Measurements from ENCODE around the gene SULT1C2. TPM values are rescaled to one million over a fixed set of nuclear protein-coding genes. Genes with fewer than 3 reads are reported as not detected.

SULT1C2 gene
- total and polyA plus RNA-seq, 4 experiments from 2014 or later, result 0.06 to 0.23 TPM; not detected in 2

DNA sequence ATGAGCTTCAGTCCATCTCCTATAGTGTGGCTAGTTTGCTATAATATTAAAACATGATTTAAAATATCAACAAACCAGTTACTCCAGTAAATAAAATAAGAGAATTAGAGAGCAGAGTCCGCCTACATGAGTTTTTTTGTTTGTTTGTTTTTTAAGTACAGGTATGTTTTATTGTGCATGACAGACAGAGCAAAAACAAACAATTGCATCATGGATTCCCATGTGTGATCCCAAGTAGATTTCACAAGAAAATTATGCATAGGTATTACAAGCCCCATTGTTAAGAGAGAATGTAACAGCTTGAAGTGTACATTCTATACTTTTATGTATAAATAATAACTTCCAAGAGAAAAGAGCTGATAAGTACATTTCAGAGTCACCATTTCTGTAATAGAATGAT is 27.9 kb upstream of the SULT1C2 start:
- CTCF ChIA-PET (ENCODE audit: partially characterized antibody), result no interaction called here
- Histone ChIP-seq H3K9me3 (ENCODE audit: control insufficient read depth in 1 of 2, low read length in 2 of 2) (no peaks in the 10 kb centered on the region), H3K27me3 (ENCODE audit: insufficient read depth, low read length) (no peaks in the 10 kb centered on the region), H3K4me3 (ENCODE audit: low read length in 2 of 2) (no peak overlapping the region), H3K27ac (ENCODE audit: low read depth, low read length) (no peak overlapping the region), H3K4me1 (ENCODE audit: insufficient read depth, low read length) (no peaks in the 10 kb centered on the region), H3K36me3 (ENCODE audit: insufficient read depth, low read length) (no peaks in the 10 kb centered on the region)
- no peak overlapping the region for H3K27ac Mint-ChIP-seq
- peaks cover 0 to 1% (median 0%) of the 10 kb centered on the region in 8 donors for H3K9me3 Mint-ChIP-seq
- H3K4me1 Mint-ChIP-seq, result no peaks in the 10 kb centered on the region
- no peaks in the 10 kb centered on the region for H3K36me3 Mint-ChIP-seq
- POLR2A ChIA-PET (ENCODE audit: partially characterized antibody), result no interaction called here
- no peak for DNase-seq
- H3K27me3 Mint-ChIP-seq, result peaks cover 3 to 5% of the 10 kb centered on the region in 2 donors
- no peak overlapping the region for H3K4me3 Mint-ChIP-seq
- intact Hi-C loops (cut with micrococcal nuclease), result no loop called here

DNA sequence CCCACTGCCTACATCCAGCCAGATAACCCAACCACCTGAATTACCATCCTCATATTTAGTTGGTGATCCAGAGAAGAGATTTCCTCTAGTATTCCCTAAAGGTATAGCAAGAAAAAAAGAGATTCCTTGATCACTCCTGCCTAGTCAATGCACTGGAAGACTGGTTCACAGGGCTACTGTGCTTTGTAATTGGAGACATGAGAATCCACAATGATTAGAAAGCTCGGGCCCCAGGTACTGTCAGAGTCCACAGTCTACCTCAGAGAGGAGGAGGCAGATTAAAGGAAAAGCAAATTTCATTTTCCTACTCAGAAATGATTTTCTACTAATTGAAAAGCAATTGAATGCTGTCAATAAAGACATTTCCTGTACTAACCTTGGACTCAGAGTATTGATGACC is 26.7 kb upstream of the SULT1C2 start:
- Histone ChIP-seq H3K27ac (ENCODE audit: low read depth, low read length) (no peak overlapping the region), H3K27me3 (ENCODE audit: insufficient read depth, low read length) (no peaks in the 10 kb centered on the region), H3K4me1 (ENCODE audit: insufficient read depth, low read length) (no peaks in the 10 kb centered on the region), H3K4me3 (ENCODE audit: low read length in 2 of 2) (no peak overlapping the region), H3K36me3 (ENCODE audit: insufficient read depth, low read length) (no peaks in the 10 kb centered on the region), H3K9me3 (ENCODE audit: control insufficient read depth in 1 of 2, low read length in 2 of 2) (no peaks in the 10 kb centered on the region)
- POLR2A ChIA-PET (ENCODE audit: partially characterized antibody), result no interaction called here
- peaks cover 3 to 7% of the 10 kb centered on the region in 2 donors for H3K27me3 Mint-ChIP-seq
- intact Hi-C loops (cut with micrococcal nuclease), result no loop called here
- CTCF ChIA-PET (ENCODE audit: partially characterized antibody), result no interaction called here
- no peak overlapping the region for H3K27ac Mint-ChIP-seq
- H3K36me3 Mint-ChIP-seq, result no peaks in the 10 kb centered on the region
- peaks cover 0 to 1% (median 0%) of the 10 kb centered on the region in 8 donors for H3K9me3 Mint-ChIP-seq
- no peak overlapping the region for H3K4me3 Mint-ChIP-seq
- DNase-seq, result no peak
- H3K4me1 Mint-ChIP-seq, result no peaks in the 10 kb centered on the region

DNA sequence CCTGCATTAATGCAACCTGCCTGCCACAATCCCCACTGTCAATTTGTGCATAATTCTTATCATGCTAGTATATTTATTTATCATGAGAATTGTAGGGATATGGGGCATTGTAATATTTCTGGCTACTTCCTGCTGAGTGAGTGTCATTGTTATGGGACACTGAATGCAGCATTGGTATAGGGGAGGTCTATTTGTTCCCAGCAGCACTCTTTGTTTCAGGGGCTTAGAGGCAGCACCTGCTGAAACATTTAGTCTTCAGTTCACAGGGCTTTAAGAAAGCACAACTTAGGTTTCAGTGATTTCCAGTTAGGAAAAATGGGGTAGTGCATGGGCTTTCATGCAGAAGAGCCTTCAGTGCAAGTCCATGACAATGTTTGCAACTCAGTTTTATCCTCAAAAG is 25.3 kb upstream of the SULT1C2 start:
- peaks cover 0 to 1% (median 0%) of the 10 kb centered on the region in 8 donors for H3K9me3 Mint-ChIP-seq
- peaks cover 3 to 7% of the 10 kb centered on the region in 2 donors for H3K27me3 Mint-ChIP-seq
- ChIA-PET CTCF (ENCODE audit: partially characterized antibody) (no interaction called here), POLR2A (ENCODE audit: partially characterized antibody) (no interaction called here)
- Histone ChIP-seq H3K27me3 (ENCODE audit: insufficient read depth, low read length) (no peaks in the 10 kb centered on the region), H3K9me3 (ENCODE audit: control insufficient read depth in 1 of 2, low read length in 2 of 2) (no peaks in the 10 kb centered on the region), H3K4me3 (ENCODE audit: low read length in 2 of 2) (no peak overlapping the region), H3K27ac (ENCODE audit: low read depth, low read length) (no peak overlapping the region), H3K36me3 (ENCODE audit: insufficient read depth, low read length) (no peaks in the 10 kb centered on the region), H3K4me1 (ENCODE audit: insufficient read depth, low read length) (no peaks in the 10 kb centered on the region)
- no peak overlapping the region for H3K27ac Mint-ChIP-seq
- no peak for DNase-seq
- H3K36me3 Mint-ChIP-seq, result no peaks in the 10 kb centered on the region
- no peaks in the 10 kb centered on the region for H3K4me1 Mint-ChIP-seq
- intact Hi-C loops (cut with micrococcal nuclease), result no loop called here
- H3K4me3 Mint-ChIP-seq, result no peak overlapping the region

DNA sequence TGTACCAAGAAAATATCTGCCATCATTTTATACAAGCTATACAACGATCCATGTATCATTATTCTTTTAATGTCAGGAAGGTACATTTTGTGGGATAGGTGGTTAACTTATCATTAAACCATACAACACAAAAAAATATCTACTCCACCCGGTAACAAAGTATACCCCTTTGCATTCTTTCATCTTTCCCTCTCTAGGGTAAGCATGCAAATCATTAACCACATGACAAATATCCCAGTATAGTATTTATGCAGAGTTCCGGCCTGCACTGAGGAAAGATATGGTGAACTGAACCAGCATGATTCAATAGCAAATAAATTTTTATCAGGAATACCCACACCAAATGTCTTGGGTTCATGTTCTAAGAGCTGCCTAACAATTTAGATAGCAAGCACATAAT is 22.5 kb upstream of the SULT1C2 start:
- ChIA-PET POLR2A (ENCODE audit: partially characterized antibody) (no interaction called here), CTCF (ENCODE audit: partially characterized antibody) (no interaction called here)
- DNase-seq, result no peak
- Histone ChIP-seq H3K36me3 (ENCODE audit: insufficient read depth, low read length) (no peaks in the 10 kb centered on the region), H3K4me3 (ENCODE audit: low read length in 2 of 2) (no peak overlapping the region), H3K9me3 (ENCODE audit: control insufficient read depth in 1 of 2, low read length in 2 of 2) (no peaks in the 10 kb centered on the region), H3K27me3 (ENCODE audit: insufficient read depth, low read length) (no peaks in the 10 kb centered on the region), H3K4me1 (ENCODE audit: insufficient read depth, low read length) (no peaks in the 10 kb centered on the region), H3K27ac (ENCODE audit: low read depth, low read length) (no peak overlapping the region)
- H3K36me3 Mint-ChIP-seq, result no peaks in the 10 kb centered on the region
- H3K27ac Mint-ChIP-seq, result no peak overlapping the region
- no peak overlapping the region for H3K4me3 Mint-ChIP-seq
- H3K4me1 Mint-ChIP-seq, result no peaks in the 10 kb centered on the region
- peaks cover 3 to 9% of the 10 kb centered on the region in 2 donors for H3K27me3 Mint-ChIP-seq
- peaks cover 0 to 1% (median 0%) of the 10 kb centered on the region in 8 donors for H3K9me3 Mint-ChIP-seq
- intact Hi-C loops (cut with micrococcal nuclease), result no loop called here

DNA sequence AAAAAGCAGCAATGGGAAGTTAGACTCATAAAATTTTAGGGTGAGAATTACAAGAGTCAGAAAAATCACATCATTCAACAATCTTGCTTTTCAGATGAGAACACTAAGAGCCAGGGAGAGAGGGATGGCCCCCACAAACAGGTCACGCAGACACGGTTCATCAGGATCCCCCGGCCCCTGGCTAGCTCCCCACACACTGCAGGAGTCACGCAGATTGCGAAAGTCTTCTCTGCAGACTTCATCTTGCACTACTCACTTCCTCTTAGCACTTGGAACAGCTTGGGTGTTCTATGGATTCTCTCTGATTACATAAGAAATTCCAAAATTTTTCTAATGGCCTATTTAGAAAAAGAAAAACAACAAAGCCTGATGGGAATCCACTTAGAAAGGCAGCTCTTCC is 21.6 kb upstream of the SULT1C2 start:
- Histone ChIP-seq H3K27ac (ENCODE audit: low read depth, low read length) (no peak overlapping the region), H3K9me3 (ENCODE audit: control insufficient read depth in 1 of 2, low read length in 2 of 2) (no peaks in the 10 kb centered on the region), H3K27me3 (ENCODE audit: insufficient read depth, low read length) (no peaks in the 10 kb centered on the region), H3K4me1 (ENCODE audit: insufficient read depth, low read length) (no peaks in the 10 kb centered on the region), H3K36me3 (ENCODE audit: insufficient read depth, low read length) (no peaks in the 10 kb centered on the region), H3K4me3 (ENCODE audit: low read length in 2 of 2) (no peak overlapping the region)
- DNase-seq, result no peak
- peaks cover 0 to 1% (median 0%) of the 10 kb centered on the region in 8 donors for H3K9me3 Mint-ChIP-seq
- intact Hi-C loops (cut with micrococcal nuclease), result no loop called here
- H3K27me3 Mint-ChIP-seq, result peaks cover 3 to 8% of the 10 kb centered on the region in 2 donors
- no peak overlapping the region for H3K4me3 Mint-ChIP-seq
- H3K36me3 Mint-ChIP-seq, result no peaks in the 10 kb centered on the region
- no peak overlapping the region for H3K27ac Mint-ChIP-seq
- CTCF ChIA-PET (ENCODE audit: partially characterized antibody), result no interaction called here
- POLR2A ChIA-PET (ENCODE audit: partially characterized antibody), result no interaction called here
- H3K4me1 Mint-ChIP-seq, result no peaks in the 10 kb centered on the region

DNA sequence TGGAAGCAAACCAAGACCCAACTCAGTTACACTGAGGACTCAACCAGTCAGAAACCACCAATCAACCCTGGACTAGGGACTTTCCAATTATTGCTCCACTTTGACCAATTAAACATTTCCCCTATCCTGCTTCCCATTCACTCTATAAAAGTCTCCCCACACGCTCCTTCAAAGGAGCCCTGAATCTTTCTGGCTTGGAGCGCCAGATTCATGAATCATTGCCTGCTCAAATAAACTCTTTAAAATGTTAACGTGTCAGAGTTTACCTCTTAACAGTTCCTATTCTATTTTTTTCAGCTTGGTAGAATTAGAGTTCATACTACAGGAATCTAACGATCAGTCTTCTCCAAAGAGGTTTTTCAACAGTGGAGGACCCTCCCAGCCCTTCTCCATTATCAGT is 20.7 kb upstream of the SULT1C2 start:
- no peaks in the 10 kb centered on the region for H3K4me1 Mint-ChIP-seq
- Histone ChIP-seq H3K27ac (ENCODE audit: low read depth, low read length) (no peak overlapping the region), H3K9me3 (ENCODE audit: control insufficient read depth in 1 of 2, low read length in 2 of 2) (no peaks in the 10 kb centered on the region), H3K36me3 (ENCODE audit: insufficient read depth, low read length) (no peaks in the 10 kb centered on the region), H3K4me1 (ENCODE audit: insufficient read depth, low read length) (no peaks in the 10 kb centered on the region), H3K27me3 (ENCODE audit: insufficient read depth, low read length) (no peaks in the 10 kb centered on the region), H3K4me3 (ENCODE audit: low read length in 2 of 2) (no peak overlapping the region)
- POLR2A ChIA-PET (ENCODE audit: partially characterized antibody), result no interaction called here
- H3K9me3 Mint-ChIP-seq, result no peaks in the 10 kb centered on the region
- H3K27ac Mint-ChIP-seq, result no peak overlapping the region
- CTCF ChIA-PET (ENCODE audit: partially characterized antibody), result no interaction called here
- H3K4me3 Mint-ChIP-seq, result no peak overlapping the region
- H3K36me3 Mint-ChIP-seq, result no peaks in the 10 kb centered on the region
- intact Hi-C loops (cut with micrococcal nuclease), result no loop called here
- no peak for DNase-seq
- H3K27me3 Mint-ChIP-seq, result peaks cover 3 to 8% of the 10 kb centered on the region in 2 donors

DNA sequence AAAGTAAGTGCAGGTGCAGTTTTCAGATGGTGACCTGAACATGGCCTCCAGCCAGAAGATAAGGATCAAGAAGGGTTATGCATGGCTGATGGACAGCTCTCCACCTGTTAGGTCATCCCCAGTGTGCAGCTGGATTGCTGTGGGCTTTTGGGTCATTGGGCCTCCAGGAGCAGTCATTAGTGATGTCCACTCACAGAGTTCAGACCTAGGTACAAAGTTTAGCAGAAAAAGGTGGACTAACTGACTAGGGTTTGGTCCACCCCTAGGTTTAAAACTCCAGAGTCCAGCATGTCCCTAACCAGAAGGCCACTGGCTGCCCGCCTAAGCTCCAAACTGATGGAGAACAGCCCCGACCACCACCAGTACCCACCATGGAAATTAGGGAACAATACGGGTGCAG is 18.3 kb upstream of the SULT1C2 start:
- Mint-ChIP-seq H3K36me3 (no peaks in the 10 kb centered on the region), H3K9me3 (peaks cover 0 to 3% (median 0%) of the 10 kb centered on the region in 8 donors), H3K4me1 (no peaks in the 10 kb centered on the region), H3K4me3 (no peak overlapping the region), H3K27me3 (peaks cover 3 to 8% of the 10 kb centered on the region in 2 donors), H3K27ac (no peak overlapping the region)
- Histone ChIP-seq H3K4me1 (ENCODE audit: insufficient read depth, low read length) (no peaks in the 10 kb centered on the region), H3K4me3 (ENCODE audit: low read length in 2 of 2) (no peak overlapping the region), H3K36me3 (ENCODE audit: insufficient read depth, low read length) (no peaks in the 10 kb centered on the region), H3K27me3 (ENCODE audit: insufficient read depth, low read length) (no peaks in the 10 kb centered on the region), H3K9me3 (ENCODE audit: control insufficient read depth in 1 of 2, low read length in 2 of 2) (no peaks in the 10 kb centered on the region), H3K27ac (ENCODE audit: low read depth, low read length) (no peak overlapping the region)
- POLR2A ChIA-PET (ENCODE audit: partially characterized antibody), result no interaction called here
- CTCF ChIA-PET (ENCODE audit: partially characterized antibody), result no interaction called here
- intact Hi-C loops (cut with micrococcal nuclease), result no loop called here
- DNase-seq, result no peak

Measured in CD4-positive, alpha-beta memory T cell (primary cell).